ENCODE measurements around the gene CLDN19. TPM values are rescaled to one million over a fixed set of nuclear protein-coding genes. Genes with fewer than 3 reads are reported as not detected.

CLDN19 gene
- total and polyA plus RNA-seq, 9 of the 15 experiments (the other 6 are each of a cell fraction or from before 2014, with no cell fraction given) = not detected

- FAIRE-seq = no peak
- H3K9me3 ChIP-seq (replicated peaks; ENCODE audit: control insufficient read depth, insufficient read depth, low read depth, low read length) = no peaks in the 10 kb centered on the region
- H4K20me1 ChIP-seq (replicated peaks; ENCODE audit: control insufficient read depth, insufficient read depth, low read length) = peaks cover 76% of the 10 kb centered on the region
- DNase-seq (ENCODE audit: extremely low read depth in 1 of 4, low spot score in 3 of 4) = no peak
- H3K4me1 ChIP-seq (replicated peaks in 1 of 2; ENCODE audit: control insufficient read depth in 2 of 2, insufficient read depth in 2 of 2, low read length in 2 of 2) = peaks cover 6 to 39% of the 10 kb centered on the region in 2 experiments; a peak in 4 of 5 replicates
- CTCF ChIA-PET (ENCODE audit: low intra/inter-chr PET ratio) = interaction anchor here (1.6 kb wide), 1 partner anchor 113 kb away, joined by 4 read pairs; no protein-coding TSS in a partner anchor
- H2AFZ ChIP-seq (ENCODE audit: low read depth, low read length) = no peak overlapping the region
- ATAC-seq = no peak
- peaks cover 100% of the 10 kb centered on the region for H3K36me3 ChIP-seq (ENCODE audit: control insufficient read depth, insufficient read depth, low read length)
- H3K4me2 ChIP-seq (ENCODE audit: insufficient read depth, low read length) = no peak overlapping the region
- H3K79me2 ChIP-seq (ENCODE audit: control insufficient read depth, insufficient read depth, low read length) = peaks cover 100% of the 10 kb centered on the region
- POLR2A ChIA-PET = interaction anchor here (0.7 to 5.7 kb wide), 8 partner anchors 8 to 33 kb away, joined by 3 to 58 read pairs (median 4); partner anchors contain the start of genes PPIH and YBX1
- H3K4me3 ChIP-seq = no peak overlapping the region
- intact Hi-C loops (cut with micrococcal nuclease) (no loop called here), in situ Hi-C loops (cut with MboI) (no loop called here)
- H3K27ac ChIP-seq (ENCODE audit: extremely low read depth, low read depth, low read length) = no peak overlapping the region
- TF ChIP-seq C11orf30 (IDR thresholded peaks at IDR 0.05; ENCODE audit: low read depth) = no peak
- no peak for TF ChIP-seq SP1 (CRISPR knock-in tag; IDR thresholded peaks at IDR 0.05)
- TF ChIP-seq CXXC5 (CRISPR knock-in tag; IDR thresholded peaks at IDR 0.05) = no peak
- TF ChIP-seq ATF1 (CRISPR knock-in tag; IDR thresholded peaks at IDR 0.05) = no peak
- TF ChIP-seq ATF1 (tag; IDR thresholded peaks at IDR 0.05) = no peak
- no peak for TF ChIP-seq ZKSCAN3 (CRISPR knock-in tag; IDR thresholded peaks at IDR 0.05)
- TF ChIP-seq YY1 (IDR thresholded peaks at IDR 0.05; ENCODE audit: borderline replicate concordance in 1 of 3, control insufficient read depth in 1 of 3, extremely low read depth in 1 of 3, insufficient read depth in 3 of 3, insufficient read length in 1 of 3, insufficient replicate concordance in 2 of 3, low read depth in 1 of 3, low read length in 2 of 3) = no peak
- TF ChIP-seq BCLAF1 (IDR thresholded peaks at IDR 0.05; ENCODE audit: borderline replicate concordance in 1 of 2, control insufficient read depth in 1 of 2, low read depth in 2 of 2, low read length in 1 of 2) = no peak
- no peak for TF ChIP-seq ZBTB9 (CRISPR knock-in tag; IDR thresholded peaks at IDR 0.05)
- no peak for TF ChIP-seq RNF219 (CRISPR knock-in tag; IDR thresholded peaks at IDR 0.05)
- peaks cover 8% of the 10 kb centered on the region for H3K9me1 ChIP-seq (ENCODE audit: control insufficient read depth, insufficient read depth, low read length)
- H3K27me3 ChIP-seq (ENCODE audit: control insufficient read depth in 2 of 2, insufficient read depth in 2 of 2, low read length in 2 of 2) = no peaks in the 10 kb centered on the region
- 67% methylated on average over 4 of the region's 4 CpGs for WGBS (ENCODE audit: insufficient coverage, low coverage, missing lambda C conversion rate)
- H3K9ac ChIP-seq (ENCODE audit: insufficient read depth in 1 of 2, low read depth in 2 of 2, low read length in 2 of 2) = no peak overlapping the region
- no TSS peak for BruUV-seq (replicated peaks)
Observed at GRCh38 chr1:42691157-42691498, 48.9 kb downstream of the CLDN19 start.
